A549 (cell line): ENCODE measurements around the gene SPAST. TPM values are rescaled to one million over a fixed set of nuclear protein-coding genes. Genes with fewer than 3 reads are reported as not detected.

Source experiments
- ATAC-seq, 2 experiments: fragments of 200-7000 bp in 1 of 2; fragments of >200 bp in 1 of 2; cut with Nextera tagmentation in 1 of 2; cut with Tn5 transposase in 1 of 2; 3 replicates each; pipeline versions ENCODE4 v1.8.0 to v1.9.1; 2018 to 2020; ENCODE audit warnings: mild to moderate bottlenecking in 1 of 2, moderate library complexity in 1 of 2
- CTCF ChIA-PET: fragments of 300-600 bp; sonication (Branson Sonifier 250); formaldehyde crosslinking; extraction: SDS; loops from one replicate; lab custom pipeline; 2021; ENCODE audit warnings: antibody characterized with exemption, inconsistent platforms; lab: Yijun Ruan, JAX
- POLR2A ChIA-PET: fragments of 350-600 bp; formaldehyde crosslinking; extraction: SDS; loops from one replicate; lab custom pipeline; 2021; ENCODE audit warnings: antibody characterized with exemption, inconsistent platforms; lab: Yijun Ruan, JAX
- DNase-seq, 2 experiments: peaks; one replicate each; pipeline versions ENCODE4 v3.0.0 to v3.0.0-alpha.2; 2011 to 2016; ENCODE audit warnings: low read depth in 1 of 2, low spot score in 1 of 2
- FAIRE-seq: peaks from 2 replicates; lab custom pipeline; 2011; peaks lifted over from hg19 to GRCh38; lab: Jason Lieb, UNC
- H3K27ac ChIP-seq, 2 experiments: fragments of >200 bp; sonication (Bioruptor Twin); formaldehyde crosslinking; 3 replicates each; pipeline ENCODE4 v1.5.1; 2016 to 2017
- H3K4me1 ChIP-seq: fragments of >200 bp; sonication (Bioruptor Twin); formaldehyde crosslinking; 3 replicates; pipeline ENCODE4 v1.6.1; 2016
- H3K4me2 ChIP-seq: fragments of >200 bp; sonication (Bioruptor Twin); formaldehyde crosslinking; 3 replicates; pipeline ENCODE4 v1.6.1; 2016
- H3K4me3 ChIP-seq: fragments of >200 bp; sonication (Bioruptor Twin); formaldehyde crosslinking; 3 replicates; pipeline ENCODE4 v1.5.1; 2016
- H3K9me3 ChIP-seq: fragments of >200 bp; sonication (Bioruptor Twin); formaldehyde crosslinking; 3 replicates; pipeline ENCODE4 v1.6.1; 2016
- BHLHE40 ChIP-seq: IDR thresholded peaks from 2 replicates; pipeline ENCODE4 v1.6.1; 2012; ENCODE audit warnings: low read depth, low read length, inconsistent platforms
- CBX2 ChIP-seq: fragments of 200-600 bp; sonication (generic); IDR thresholded peaks from 2 replicates; pipeline ENCODE4 v1.6.1; 2016; ENCODE audit warnings: low read depth, mild to moderate bottlenecking, borderline replicate concordance
- CEBPB ChIP-seq, 2 experiments: fragments of >200 bp in 1 of 2; sonication (Bioruptor Twin) in 1 of 2; formaldehyde crosslinking in 1 of 2; IDR thresholded peaks; 2 replicates each; pipeline ENCODE4 v1.6.1; 2012 to 2016
- CHD2 ChIP-seq: fragments of 150-350 bp; IDR thresholded peaks from 2 replicates; pipeline ENCODE4 v1.6.1; 2014; ENCODE audit warnings: low read length; ENCODE audit not compliant: partially characterized antibody
- CHD4 ChIP-seq: fragments of 200-600 bp; sonication (generic); IDR thresholded peaks from 2 replicates; pipeline ENCODE4 v1.6.1; 2016; ENCODE audit warnings: antibody characterized with exemption, mild to moderate bottlenecking, borderline replicate concordance
- ESRRA ChIP-seq: fragments of 150-350 bp; IDR thresholded peaks from 2 replicates; pipeline ENCODE4 v1.6.1; 2014; ENCODE audit warnings: mild to moderate bottlenecking, low read length, borderline replicate concordance
- FOSL2 ChIP-seq, 2 experiments: fragments of 450-650 bp in 1 of 2; fragments of >200 bp in 1 of 2; sonication (Bioruptor Twin) in 1 of 2; formaldehyde crosslinking; IDR thresholded peaks; 2 replicates each; pipeline versions ENCODE4 v1.5.0 to v1.6.1; 2016 to 2020; ENCODE audit warnings: mild to moderate bottlenecking in 1 of 2, moderate library complexity in 1 of 2
- JUN ChIP-seq, 2 experiments: fragments of >200 bp; sonication (Bioruptor Twin); formaldehyde crosslinking; IDR thresholded peaks; 2 replicates in 1 of 2; 3 replicates in 1 of 2; pipeline ENCODE4 v1.6.1; 2016 to 2017
- MAFK ChIP-seq: fragments of 450-650 bp; IDR thresholded peaks from 2 replicates; pipeline ENCODE4 v1.6.1; 2014; ENCODE audit not compliant: partially characterized antibody
- NPAS2 ChIP-seq: fragments of 250-450 bp; sonication (Bioruptor Pico); IDR thresholded peaks from 2 replicates; pipeline ENCODE4 v1.8.0; 2022; ENCODE audit warnings: mild to moderate bottlenecking, moderate library complexity, borderline replicate concordance
- POLR2A ChIP-seq: IDR thresholded peaks from 2 replicates; pipeline ENCODE4 v1.6.1; 2012; ENCODE audit warnings: mild to moderate bottlenecking, low read length
- POLR2AphosphoS2 ChIP-seq: conservative IDR thresholded peaks from 2 replicates; pipeline ENCODE4 v1.6.1; 2012; ENCODE audit warnings: low read length, improper control_type of control experiment, inconsistent platforms
- RAD21 ChIP-seq, 2 experiments: fragments of >200 bp in 1 of 2; sonication (Bioruptor Twin) in 1 of 2; formaldehyde crosslinking in 1 of 2; IDR thresholded peaks in 1 of 2; conservative IDR thresholded peaks in 1 of 2; 2 replicates in 1 of 2; 3 replicates in 1 of 2; pipeline ENCODE4 v1.6.1; 2012 to 2018; ENCODE audit warnings: inconsistent platforms in 1 of 2
- RFX5 ChIP-seq: fragments of 450-650 bp; IDR thresholded peaks from 2 replicates; pipeline ENCODE4 v1.7.1; 2014; ENCODE audit warnings: antibody characterized with exemption, mild to moderate bottlenecking, moderate library complexity
- SMC3 ChIP-seq: fragments of >200 bp; sonication (Bioruptor Twin); formaldehyde crosslinking; IDR thresholded peaks from 3 replicates; pipeline ENCODE4 v1.6.1; 2018; ENCODE audit warnings: inconsistent platforms
- TFCP2L1 ChIP-seq: fragments of 250-450 bp; sonication (Bioruptor Pico); IDR thresholded peaks from 2 replicates; pipeline ENCODE4 v1.5.0; 2021; ENCODE audit warnings: mild to moderate bottlenecking
- ZC3H11A ChIP-seq: fragments of 450-650 bp; IDR thresholded peaks from 2 replicates; pipeline ENCODE4 v1.6.1; 2014; ENCODE audit warnings: antibody characterized with exemption, mild to moderate bottlenecking
- ZFP36 ChIP-seq: fragments of 450-650 bp; IDR thresholded peaks from 2 replicates; pipeline ENCODE4 v1.6.1; 2014; ENCODE audit warnings: borderline replicate concordance; ENCODE audit not compliant: partially characterized antibody
- WGBS: methylation state at CpG from one replicate; pipeline ENCODE4 v1.1.6; 2017; ENCODE audit errors: missing lambda C conversion rate; 5-methylcytosine and 5-hydroxymethylcytosine counted together
- polyA minus RNA-seq: library from RNA; depleted of rRNA, polyadenylated mRNA; stranded (reverse); fragments of >200 nt; gene quantifications from 2 replicates; pipeline ENCODE4 v1.2.3, GENCODE V29; 2011; rRNA and poly(A)+ RNA removed
- polyA plus RNA-seq, 4 experiments: library from polyadenylated mRNA; depleted of rRNA in 3 of 4; stranded (reverse); fragments of >200 nt; fragmentation: RNase III in 1 of 4; extraction: RNeasy Plus Mini Kit Qiagen cat#74134 plus additional on column Dnase treatment in 1 of 4; gene quantifications; 2 replicates in 3 of 4; 3 replicates in 1 of 4; pipeline ENCODE4 v1.2.3, GENCODE V29; 2011 to 2017
- TF ChIP-seq, protein P1 (sequence below): fragments of >200 bp; sonication (Bioruptor Twin); formaldehyde crosslinking; IDR thresholded peaks from 3 replicates; pipeline ENCODE4 v1.5.1; 2016
- TF ChIP-seq, protein P2 (sequence below): fragments of >200 bp; sonication (Bioruptor Twin); formaldehyde crosslinking; IDR thresholded peaks from 3 replicates; pipeline ENCODE4 v1.6.1; 2016
- TF ChIP-seq, protein P3 (sequence below): fragments of 200-600 bp; sonication (generic); IDR thresholded peaks from 2 replicates; pipeline ENCODE4 v1.6.1; 2016; ENCODE audit warnings: antibody characterized with exemption, mild to moderate bottlenecking, moderate library complexity
- TF ChIP-seq, protein P4 (sequence below): fragments of 450-650 bp; IDR thresholded peaks from 2 replicates; pipeline ENCODE4 v1.6.1; 2014; ENCODE audit warnings: antibody characterized with exemption
- TF ChIP-seq, protein P5 (sequence below): IDR thresholded peaks from 2 replicates; pipeline ENCODE4 v1.6.1; 2012
- TF ChIP-seq, protein P6 (sequence below): IDR thresholded peaks from 2 replicates; pipeline ENCODE4 v1.6.1; 2012
- TF ChIP-seq, protein P7 (sequence below): fragments of 250-450 bp; sonication (Bioruptor Pico); IDR thresholded peaks from 2 replicates; pipeline ENCODE4 v1.5.0; 2020; ENCODE audit warnings: low read depth, mild to moderate bottlenecking, moderate library complexity

SPAST gene, protein sequence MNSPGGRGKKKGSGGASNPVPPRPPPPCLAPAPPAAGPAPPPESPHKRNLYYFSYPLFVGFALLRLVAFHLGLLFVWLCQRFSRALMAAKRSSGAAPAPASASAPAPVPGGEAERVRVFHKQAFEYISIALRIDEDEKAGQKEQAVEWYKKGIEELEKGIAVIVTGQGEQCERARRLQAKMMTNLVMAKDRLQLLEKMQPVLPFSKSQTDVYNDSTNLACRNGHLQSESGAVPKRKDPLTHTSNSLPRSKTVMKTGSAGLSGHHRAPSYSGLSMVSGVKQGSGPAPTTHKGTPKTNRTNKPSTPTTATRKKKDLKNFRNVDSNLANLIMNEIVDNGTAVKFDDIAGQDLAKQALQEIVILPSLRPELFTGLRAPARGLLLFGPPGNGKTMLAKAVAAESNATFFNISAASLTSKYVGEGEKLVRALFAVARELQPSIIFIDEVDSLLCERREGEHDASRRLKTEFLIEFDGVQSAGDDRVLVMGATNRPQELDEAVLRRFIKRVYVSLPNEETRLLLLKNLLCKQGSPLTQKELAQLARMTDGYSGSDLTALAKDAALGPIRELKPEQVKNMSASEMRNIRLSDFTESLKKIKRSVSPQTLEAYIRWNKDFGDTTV
- polyA plus RNA-seq (2011; rRNA removed) (31.1 and 36.3 TPM in 2 replicates), polyA plus RNA-seq (2017; fragmentation: RNase III; extraction: RNeasy Plus Mini Kit Qiagen cat#74134 plus additional on column Dnase treatment) (18.3 to 19.1 TPM (median 18.7 TPM) in 3 replicates), polyA minus RNA-seq (14.4 and 15.4 TPM in 2 replicates)
- 5.3 and 6.0 TPM in 2 replicates for polyA plus RNA-seq (2012; cell fraction: cytosol; rRNA removed)
- polyA plus RNA-seq (2012; cell fraction: nucleus; rRNA removed): 2.6 and 3.6 TPM in 2 replicates

DNA sequence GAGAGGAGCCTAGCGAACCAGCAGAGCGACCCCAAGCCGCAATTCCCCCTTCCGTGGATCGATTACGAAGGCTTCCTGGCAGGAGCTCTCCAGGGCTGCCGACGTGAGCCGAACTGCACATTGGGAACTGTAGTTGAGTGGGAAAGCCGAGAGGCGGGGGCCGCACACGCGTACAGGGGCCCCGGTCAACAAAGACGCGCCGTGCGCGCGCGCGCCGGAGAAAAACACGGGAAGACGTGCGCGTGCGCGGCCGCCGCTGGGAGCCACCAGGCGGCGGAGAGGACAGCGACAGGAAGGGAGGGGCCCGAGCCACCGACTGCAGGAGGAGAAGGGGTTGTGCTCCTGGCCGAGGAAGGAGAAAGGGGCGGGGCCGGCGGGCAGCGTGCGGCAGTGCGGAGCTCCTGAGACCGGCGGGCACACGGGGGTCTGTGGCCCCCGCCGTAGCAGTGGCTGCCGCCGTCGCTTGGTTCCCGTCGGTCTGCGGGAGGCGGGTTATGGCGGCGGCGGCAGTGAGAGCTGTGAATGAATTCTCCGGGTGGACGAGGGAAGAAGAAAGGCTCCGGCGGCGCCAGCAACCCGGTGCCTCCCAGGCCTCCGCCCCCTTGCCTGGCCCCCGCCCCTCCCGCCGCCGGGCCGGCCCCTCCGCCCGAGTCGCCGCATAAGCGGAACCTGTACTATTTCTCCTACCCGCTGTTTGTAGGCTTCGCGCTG, at the start of gene SPAST:
Gene SPAST, plus strand, starts transcription at position 247 of the 711 bp plus-strand sequence. Its CDS starts 276 bp downstream, at position 523.
- under 1% methylated on average over 63 of the region's 79 CpGs for WGBS
- ATAC-seq: peak; percentile 96 to 98
- no peak for FAIRE-seq

More for the DNA sequence above, at the start of gene SPAST:
- DNase-seq: peak; percentile 99 to 100
- Histone ChIP-seq H3K4me1 (peaks cover 18% of the 10 kb centered on the region), H3K4me2 (peak within 1 kb of the TSS; percentile 90), H3K4me3 (peak within 1 kb of the TSS; percentile 76), H3K27ac (peak within 1 kb of the TSS; percentile 85 to 92)
- POLR2A ChIA-PET: interaction anchor here (0.7 to 3.4 kb wide), 17 partner anchors 8 to 102 kb away, joined by 3 to 67 read pairs (median 4); partner anchors contain the start of genes DPY30, MEMO1 and SLC30A6
- CTCF ChIA-PET: interaction anchor here (0.6 to 2.4 kb wide), 12 partner anchors 9 to 183 kb away, joined by 3 to 14 read pairs (median 4); partner anchors contain the start of gene DPY30
- TF ChIP-seq ZC3H11A: no peak
- no peak; the same call in 1 of the 2 replicates for TF ChIP-seq RFX5
- TF ChIP-seq TFCP2L1 (CRISPR knock-in tag): 0 out of 2 replicates have a peak, but pooled peaks have one; percentile 73
- TF ChIP-seq, protein P1, sequence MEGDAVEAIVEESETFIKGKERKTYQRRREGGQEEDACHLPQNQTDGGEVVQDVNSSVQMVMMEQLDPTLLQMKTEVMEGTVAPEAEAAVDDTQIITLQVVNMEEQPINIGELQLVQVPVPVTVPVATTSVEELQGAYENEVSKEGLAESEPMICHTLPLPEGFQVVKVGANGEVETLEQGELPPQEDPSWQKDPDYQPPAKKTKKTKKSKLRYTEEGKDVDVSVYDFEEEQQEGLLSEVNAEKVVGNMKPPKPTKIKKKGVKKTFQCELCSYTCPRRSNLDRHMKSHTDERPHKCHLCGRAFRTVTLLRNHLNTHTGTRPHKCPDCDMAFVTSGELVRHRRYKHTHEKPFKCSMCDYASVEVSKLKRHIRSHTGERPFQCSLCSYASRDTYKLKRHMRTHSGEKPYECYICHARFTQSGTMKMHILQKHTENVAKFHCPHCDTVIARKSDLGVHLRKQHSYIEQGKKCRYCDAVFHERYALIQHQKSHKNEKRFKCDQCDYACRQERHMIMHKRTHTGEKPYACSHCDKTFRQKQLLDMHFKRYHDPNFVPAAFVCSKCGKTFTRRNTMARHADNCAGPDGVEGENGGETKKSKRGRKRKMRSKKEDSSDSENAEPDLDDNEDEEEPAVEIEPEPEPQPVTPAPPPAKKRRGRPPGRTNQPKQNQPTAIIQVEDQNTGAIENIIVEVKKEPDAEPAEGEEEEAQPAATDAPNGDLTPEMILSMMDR: peak; percentile 32
- TF ChIP-seq, protein P2, sequence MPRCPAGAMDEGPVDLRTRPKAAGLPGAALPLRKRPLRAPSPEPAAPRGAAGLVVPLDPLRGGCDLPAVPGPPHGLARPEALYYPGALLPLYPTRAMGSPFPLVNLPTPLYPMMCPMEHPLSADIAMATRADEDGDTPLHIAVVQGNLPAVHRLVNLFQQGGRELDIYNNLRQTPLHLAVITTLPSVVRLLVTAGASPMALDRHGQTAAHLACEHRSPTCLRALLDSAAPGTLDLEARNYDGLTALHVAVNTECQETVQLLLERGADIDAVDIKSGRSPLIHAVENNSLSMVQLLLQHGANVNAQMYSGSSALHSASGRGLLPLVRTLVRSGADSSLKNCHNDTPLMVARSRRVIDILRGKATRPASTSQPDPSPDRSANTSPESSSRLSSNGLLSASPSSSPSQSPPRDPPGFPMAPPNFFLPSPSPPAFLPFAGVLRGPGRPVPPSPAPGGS: peak; percentile 91
- no peak for TF ChIP-seq ZFP36
- peak; percentile 21 to 22; a peak in 3 of 5 replicates for TF ChIP-seq RAD21 (conservative IDR thresholded peaks at IDR 0.05 in 1 of 2, IDR thresholded peaks at IDR 0.05 in 1 of 2)
- no peak for TF ChIP-seq POLR2AphosphoS2
- TF ChIP-seq CHD2: no peak
- TF ChIP-seq MAFK: no peak
- TF ChIP-seq, protein P3, sequence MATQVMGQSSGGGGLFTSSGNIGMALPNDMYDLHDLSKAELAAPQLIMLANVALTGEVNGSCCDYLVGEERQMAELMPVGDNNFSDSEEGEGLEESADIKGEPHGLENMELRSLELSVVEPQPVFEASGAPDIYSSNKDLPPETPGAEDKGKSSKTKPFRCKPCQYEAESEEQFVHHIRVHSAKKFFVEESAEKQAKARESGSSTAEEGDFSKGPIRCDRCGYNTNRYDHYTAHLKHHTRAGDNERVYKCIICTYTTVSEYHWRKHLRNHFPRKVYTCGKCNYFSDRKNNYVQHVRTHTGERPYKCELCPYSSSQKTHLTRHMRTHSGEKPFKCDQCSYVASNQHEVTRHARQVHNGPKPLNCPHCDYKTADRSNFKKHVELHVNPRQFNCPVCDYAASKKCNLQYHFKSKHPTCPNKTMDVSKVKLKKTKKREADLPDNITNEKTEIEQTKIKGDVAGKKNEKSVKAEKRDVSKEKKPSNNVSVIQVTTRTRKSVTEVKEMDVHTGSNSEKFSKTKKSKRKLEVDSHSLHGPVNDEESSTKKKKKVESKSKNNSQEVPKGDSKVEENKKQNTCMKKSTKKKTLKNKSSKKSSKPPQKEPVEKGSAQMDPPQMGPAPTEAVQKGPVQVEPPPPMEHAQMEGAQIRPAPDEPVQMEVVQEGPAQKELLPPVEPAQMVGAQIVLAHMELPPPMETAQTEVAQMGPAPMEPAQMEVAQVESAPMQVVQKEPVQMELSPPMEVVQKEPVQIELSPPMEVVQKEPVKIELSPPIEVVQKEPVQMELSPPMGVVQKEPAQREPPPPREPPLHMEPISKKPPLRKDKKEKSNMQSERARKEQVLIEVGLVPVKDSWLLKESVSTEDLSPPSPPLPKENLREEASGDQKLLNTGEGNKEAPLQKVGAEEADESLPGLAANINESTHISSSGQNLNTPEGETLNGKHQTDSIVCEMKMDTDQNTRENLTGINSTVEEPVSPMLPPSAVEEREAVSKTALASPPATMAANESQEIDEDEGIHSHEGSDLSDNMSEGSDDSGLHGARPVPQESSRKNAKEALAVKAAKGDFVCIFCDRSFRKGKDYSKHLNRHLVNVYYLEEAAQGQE: peak; percentile 34; the same call in 1 of the 2 replicates
- TF ChIP-seq ESRRA: no peak
- TF ChIP-seq NPAS2 (CRISPR knock-in tag): no peak
- TF ChIP-seq CBX2: no peak
- TF ChIP-seq, protein P4, sequence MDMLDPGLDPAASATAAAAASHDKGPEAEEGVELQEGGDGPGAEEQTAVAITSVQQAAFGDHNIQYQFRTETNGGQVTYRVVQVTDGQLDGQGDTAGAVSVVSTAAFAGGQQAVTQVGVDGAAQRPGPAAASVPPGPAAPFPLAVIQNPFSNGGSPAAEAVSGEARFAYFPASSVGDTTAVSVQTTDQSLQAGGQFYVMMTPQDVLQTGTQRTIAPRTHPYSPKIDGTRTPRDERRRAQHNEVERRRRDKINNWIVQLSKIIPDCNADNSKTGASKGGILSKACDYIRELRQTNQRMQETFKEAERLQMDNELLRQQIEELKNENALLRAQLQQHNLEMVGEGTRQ: no peak
- TF ChIP-seq, protein P5, sequence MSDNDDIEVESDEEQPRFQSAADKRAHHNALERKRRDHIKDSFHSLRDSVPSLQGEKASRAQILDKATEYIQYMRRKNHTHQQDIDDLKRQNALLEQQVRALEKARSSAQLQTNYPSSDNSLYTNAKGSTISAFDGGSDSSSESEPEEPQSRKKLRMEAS: peak; percentile 76
- peak; percentile 25 to 80; a peak in 3 of 5 replicates for TF ChIP-seq JUN (IDR thresholded peaks at IDR 0.05)
- no peak for TF ChIP-seq CHD4
- TF ChIP-seq, protein P6, sequence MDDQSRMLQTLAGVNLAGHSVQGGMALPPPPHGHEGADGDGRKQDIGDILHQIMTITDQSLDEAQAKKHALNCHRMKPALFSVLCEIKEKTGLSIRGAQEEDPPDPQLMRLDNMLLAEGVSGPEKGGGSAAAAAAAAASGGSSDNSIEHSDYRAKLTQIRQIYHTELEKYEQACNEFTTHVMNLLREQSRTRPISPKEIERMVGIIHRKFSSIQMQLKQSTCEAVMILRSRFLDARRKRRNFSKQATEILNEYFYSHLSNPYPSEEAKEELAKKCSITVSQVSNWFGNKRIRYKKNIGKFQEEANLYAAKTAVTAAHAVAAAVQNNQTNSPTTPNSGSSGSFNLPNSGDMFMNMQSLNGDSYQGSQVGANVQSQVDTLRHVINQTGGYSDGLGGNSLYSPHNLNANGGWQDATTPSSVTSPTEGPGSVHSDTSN: 0 out of 2 replicates have a peak, but pooled peaks have one; percentile 21
- TF ChIP-seq, protein P7, sequence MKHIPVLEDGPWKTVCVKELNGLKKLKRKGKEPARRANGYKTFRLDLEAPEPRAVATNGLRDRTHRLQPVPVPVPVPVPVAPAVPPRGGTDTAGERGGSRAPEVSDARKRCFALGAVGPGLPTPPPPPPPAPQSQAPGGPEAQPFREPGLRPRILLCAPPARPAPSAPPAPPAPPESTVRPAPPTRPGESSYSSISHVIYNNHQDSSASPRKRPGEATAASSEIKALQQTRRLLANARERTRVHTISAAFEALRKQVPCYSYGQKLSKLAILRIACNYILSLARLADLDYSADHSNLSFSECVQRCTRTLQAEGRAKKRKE (CRISPR knock-in tag): no peak
- peak in 1 of 2 experiments; percentile 18; a peak in 1 of 4 replicates for TF ChIP-seq CEBPB (IDR thresholded peaks at IDR 0.05)
- TF ChIP-seq FOSL2 (IDR thresholded peaks at IDR 0.05): no peak
- no peak for TF ChIP-seq FOSL2 (CRISPR knock-in tag; IDR thresholded peaks at IDR 0.05)
- peak; percentile 40; the same call in 2 of the 3 replicates for TF ChIP-seq SMC3
- 0 out of 2 replicates have a peak, but pooled peaks have one; percentile 33 for TF ChIP-seq BHLHE40
- peak; percentile 81 for TF ChIP-seq POLR2A
- TF ChIP-seq, all 56 proteins: peak for 12
- no peaks in the 10 kb centered on the region for H3K9me3 ChIP-seq
